GM21717 (cell line): Measurements from ENCODE around the gene NCK2.

ENCODE experiments used
- ATAC-seq: cut with Tn5 transposase; IDR thresholded peaks from one replicate; pipeline ENCODE4 v1.9.1; 2021; ENCODE audit warnings: mild to moderate bottlenecking, moderate library complexity; ENCODE audit not compliant: unreplicated experiment

NCK2 gene

GRCh38 chr2:105866216-105867185 lies 121.8 kb downstream of the NCK2 start:
- no peak for ATAC-seq

- no peak for ATAC-seq
Observed at GRCh38 chr2:105867587-105867986, 122.9 kb downstream of the NCK2 start.

DNA sequence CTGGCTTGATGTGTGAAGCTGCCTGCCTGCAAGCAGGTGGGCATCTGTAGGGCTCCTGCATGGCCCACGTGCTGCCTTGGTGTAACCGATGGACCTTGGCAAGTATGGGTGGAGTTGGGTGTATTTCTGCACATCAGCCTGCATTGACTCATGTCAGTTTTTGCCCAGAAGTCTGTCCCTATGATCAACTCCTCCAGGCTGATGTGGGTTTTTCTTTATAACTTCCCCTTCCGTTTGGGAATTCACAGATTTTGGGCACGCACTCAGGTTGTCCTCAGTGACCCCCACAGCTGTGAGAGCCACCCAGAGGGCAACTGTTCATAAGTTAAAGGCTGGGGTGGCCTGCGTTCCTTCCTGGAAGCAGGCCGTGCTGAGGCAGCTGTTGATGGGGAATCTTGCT lies 123.3 kb downstream of the NCK2 start:
- ATAC-seq, result no peak

DNA sequence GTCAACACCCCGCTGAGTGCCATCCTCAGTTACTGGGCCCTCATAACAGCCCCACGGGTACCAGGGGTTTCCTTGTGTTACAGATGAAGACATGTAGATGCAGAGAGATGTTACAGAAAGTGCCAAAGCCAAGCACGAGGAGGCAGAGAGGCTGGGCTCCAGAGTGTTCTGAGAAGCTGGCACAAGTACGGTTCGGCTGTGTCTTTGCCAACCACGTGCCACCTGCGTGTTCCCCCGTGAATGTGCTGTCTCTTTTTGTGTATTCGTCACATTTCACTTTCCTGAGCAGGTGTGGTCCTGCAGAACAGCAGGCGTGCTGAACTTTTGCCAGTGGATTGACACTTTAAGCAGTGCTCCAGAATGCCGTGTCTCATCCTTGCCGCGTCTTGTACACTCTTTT lies 124.6 kb downstream of the NCK2 start:
- ATAC-seq, result no peak

DNA sequence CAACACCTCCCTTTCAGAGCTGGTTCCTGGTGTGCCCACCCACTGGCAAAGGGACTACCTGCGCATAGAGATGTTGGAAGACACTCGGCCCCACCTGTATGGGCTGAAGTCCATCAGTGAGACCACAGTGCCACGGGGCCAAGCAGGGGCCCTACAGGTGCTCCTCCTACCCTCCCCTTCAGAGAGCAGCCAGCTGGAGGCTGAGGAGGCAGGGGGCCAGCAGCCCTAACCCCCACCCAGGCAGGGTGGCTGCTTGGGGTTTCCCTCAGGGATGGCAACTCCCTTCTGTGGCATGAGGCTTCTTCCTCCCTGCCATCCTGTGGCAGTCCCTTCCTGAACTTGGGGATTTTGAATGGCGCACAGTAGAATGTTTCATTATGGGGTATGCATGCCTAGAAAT lies 125.3 kb downstream of the NCK2 start:
- no peak for ATAC-seq

DNA sequence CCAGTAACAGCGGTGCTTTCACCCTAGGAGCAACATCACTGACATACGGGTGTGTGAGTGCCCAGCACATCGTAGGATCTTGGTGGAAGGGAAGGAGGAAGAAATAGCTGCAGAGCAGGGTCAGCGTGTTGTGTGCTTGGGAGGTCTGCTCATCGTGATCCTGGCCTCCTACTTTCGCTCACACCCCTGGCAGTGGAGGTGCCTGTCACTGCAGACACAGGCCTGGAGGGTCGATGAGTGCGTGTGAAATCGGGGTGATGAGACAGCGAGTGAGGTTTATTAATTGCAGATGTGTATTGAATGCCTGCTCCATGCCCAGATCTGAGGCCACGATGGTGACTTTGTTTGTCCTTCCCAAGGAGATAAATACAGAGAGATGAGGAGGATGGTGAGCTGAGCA lies 126.1 kb downstream of the NCK2 start:
- ATAC-seq, result no peak

- ATAC-seq, result no peak
Observed at GRCh38 chr2:105872142-105872728, 127.5 kb downstream of the NCK2 start.

- no peak for ATAC-seq
Observed at GRCh38 chr2:105872830-105873229, 128.1 kb downstream of the NCK2 start.

- peak; percentile 4 for ATAC-seq
Observed at GRCh38 chr2:105873281-105873680, 128.6 kb downstream of the NCK2 start.

DNA sequence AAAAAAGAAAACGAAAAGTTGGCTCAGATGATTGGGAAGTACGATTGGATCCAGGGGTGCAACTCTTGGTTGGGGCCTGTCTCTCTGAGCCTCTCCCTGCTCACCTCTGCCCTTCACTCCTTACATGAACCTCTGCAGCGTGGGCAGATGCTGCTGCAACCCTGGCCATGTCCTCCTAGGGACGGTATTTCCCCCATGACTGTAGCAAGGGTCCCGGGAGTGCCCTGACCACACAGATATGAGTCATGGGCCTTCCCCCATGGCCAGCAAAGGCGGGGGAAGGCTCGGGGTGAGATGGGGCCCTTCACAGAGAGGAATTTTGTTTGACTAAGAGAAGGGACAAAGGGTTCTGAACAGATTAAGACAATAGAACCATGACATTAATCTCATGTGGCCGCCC lies 129.0 kb downstream of the NCK2 start:
- peak; percentile 89 for ATAC-seq

GRCh38 chr2:105874466-105874865 lies 129.8 kb downstream of the NCK2 start:
- no peak for ATAC-seq

GRCh38 chr2:105875241-105875640 lies 130.5 kb downstream of the NCK2 start:
- no peak for ATAC-seq

GRCh38 chr2:105876191-105876590 lies 131.5 kb downstream of the NCK2 start:
- no peak for ATAC-seq

DNA sequence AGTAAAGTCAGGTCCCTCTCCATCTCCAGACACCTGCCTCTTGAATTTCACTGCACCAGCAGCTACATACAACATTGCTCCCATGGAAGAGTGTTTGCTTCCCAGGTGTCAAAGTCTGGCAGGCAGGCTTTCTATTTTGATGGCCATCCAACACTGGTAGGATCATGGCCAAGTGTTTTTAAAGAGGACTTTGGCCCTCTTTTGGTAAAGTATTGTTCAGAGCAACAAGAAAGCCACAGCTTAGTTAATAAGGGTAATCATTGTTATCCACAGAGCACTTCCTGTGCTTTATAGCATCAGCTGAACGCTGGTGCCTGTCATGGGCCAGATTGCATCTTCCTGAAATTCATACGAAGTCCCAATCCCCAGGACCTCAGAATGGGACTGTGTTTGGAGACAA lies 133.2 kb downstream of the NCK2 start:
- ATAC-seq, result no peak

GRCh38 chr2:105879106-105879802 lies 134.5 kb downstream of the NCK2 start:
- no peak for ATAC-seq

DNA sequence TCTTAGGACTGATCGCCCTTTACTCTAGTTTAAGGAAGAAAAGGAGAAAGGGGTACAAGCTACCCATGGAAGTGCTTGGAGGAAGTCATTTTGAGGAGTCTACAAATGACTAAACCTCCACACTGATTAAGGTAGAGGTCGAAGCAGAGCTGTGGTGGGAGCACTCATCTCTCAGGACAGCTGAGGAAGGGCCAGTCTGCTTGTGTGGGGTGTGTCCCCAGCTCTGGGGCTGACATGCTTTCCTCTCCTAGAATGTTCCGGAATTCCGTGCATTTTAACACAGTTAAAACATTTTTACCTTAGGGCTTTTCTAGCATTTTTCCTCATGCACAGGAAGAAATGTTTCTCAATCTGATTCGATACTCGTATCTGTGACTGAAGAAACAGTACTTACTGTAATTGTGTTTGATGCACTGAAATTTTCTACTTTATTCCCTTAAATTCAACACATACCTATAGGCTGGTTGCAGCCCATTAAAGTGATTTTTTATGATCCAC lies 135.1 kb downstream of the NCK2 start:
- ATAC-seq, result no peak

DNA sequence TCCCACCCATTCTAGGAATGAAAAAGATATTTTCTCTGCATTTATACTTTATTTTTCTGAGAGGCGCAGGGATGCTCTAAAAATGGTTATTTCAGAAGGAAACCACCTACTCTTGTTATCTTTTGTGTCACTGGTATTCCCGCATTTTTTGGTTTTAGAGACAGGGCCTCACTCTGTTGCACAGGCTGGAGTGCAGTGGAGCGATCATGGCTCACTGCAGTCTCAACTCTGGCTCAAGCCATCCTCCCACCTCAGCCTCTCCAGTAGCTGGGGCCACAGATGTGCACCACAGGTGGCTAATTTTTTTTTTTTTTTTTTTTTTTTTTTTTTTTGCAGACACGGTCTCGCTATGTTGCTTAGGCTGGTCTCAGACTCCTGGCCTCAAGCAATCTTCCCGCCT lies 135.9 kb downstream of the NCK2 start:
- ATAC-seq, result peak; percentile 43

DNA sequence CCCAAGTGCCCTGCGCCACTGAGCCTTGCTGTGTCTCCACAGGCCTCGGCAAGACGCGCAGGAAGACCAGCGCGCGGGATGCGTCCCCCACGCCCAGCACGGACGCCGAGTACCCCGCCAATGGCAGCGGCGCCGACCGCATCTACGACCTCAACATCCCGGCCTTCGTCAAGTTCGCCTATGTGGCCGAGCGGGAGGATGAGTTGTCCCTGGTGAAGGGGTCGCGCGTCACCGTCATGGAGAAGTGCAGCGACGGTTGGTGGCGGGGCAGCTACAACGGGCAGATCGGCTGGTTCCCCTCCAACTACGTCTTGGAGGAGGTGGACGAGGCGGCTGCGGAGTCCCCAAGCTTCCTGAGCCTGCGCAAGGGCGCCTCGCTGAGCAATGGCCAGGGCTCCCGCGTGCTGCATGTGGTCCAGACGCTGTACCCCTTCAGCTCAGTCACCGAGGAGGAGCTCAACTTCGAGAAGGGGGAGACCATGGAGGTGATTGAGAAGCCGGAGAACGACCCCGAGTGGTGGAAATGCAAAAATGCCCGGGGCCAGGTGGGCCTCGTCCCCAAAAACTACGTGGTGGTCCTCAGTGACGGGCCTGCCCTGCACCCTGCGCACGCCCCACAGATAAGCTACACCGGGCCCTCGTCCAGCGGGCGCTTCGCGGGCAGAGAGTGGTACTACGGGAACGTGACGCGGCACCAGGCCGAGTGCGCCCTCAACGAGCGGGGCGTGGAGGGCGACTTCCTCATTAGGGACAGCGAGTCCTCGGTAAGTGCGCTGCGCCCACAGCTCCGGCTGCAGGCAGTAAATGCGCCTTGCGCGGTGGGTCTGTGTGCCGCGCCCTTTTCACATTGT lies 136.8 kb downstream of the NCK2 start:
- no peak for ATAC-seq

- no peak for ATAC-seq
Observed at GRCh38 chr2:105882341-105882740, 137.6 kb downstream of the NCK2 start.

DNA sequence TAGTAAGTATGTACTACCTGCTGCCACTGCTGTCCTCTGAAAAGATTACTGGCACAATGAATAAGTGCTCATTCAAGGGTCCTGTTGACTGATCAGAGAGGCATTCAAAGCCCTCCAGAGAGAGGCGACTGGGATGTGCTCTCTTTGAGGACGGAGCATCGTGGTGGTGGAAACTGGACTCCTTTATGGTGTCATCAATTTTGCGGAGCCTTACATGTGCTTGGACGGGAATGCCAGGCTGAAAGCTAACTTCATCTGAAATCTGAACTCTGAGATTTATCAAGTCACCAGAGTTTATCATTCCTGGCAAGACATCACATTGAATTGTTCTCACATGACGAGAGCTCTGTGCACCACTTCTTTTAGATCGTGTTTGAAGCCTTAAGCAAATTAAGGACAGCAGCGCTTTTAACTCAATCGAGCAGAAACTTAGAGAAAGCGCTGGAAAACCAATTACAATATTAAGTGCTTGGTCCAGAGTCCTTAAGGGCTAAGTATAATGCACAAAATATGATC lies 138.3 kb downstream of the NCK2 start:
- ATAC-seq, result no peak
